GM20000 (cell line): ENCODE results near the gene CAMK2G.
"Not testable (repeated sequence)": the region's sequence is repeated elsewhere in the genome, so short reads cannot be mapped to it uniquely, and the experiment has no call there.

Source experiments
- DNase-seq: peaks from one replicate; pipeline ENCODE4 v3.0.0; 2012; ENCODE audit warnings: low spot score
- CTCF ChIP-seq: IDR thresholded peaks from 2 replicates; pipeline ENCODE4 v1.5.1; 2012; ENCODE audit warnings: mild to moderate bottlenecking, control low read depth; ENCODE audit errors: extremely low read depth, missing control alignments

The CAMK2G gene

GRCh38 chr10:73836427-73836980 is 37.9 kb downstream of the CAMK2G start:
- no peak for TF ChIP-seq CTCF
- no peak for DNase-seq

GRCh38 chr10:73829090-73829489 is 45.3 kb downstream of the CAMK2G start:
- DNase-seq = not testable (repeated sequence)

GRCh38 chr10:73828161-73828560 is 46.2 kb downstream of the CAMK2G start:
- no peak for TF ChIP-seq CTCF
- no peak for DNase-seq

GRCh38 chr10:73827346-73828089 is 46.8 kb downstream of the CAMK2G start:
- no peak for DNase-seq
- TF ChIP-seq CTCF = no peak

GRCh38 chr10:73824146-73824725 is 50.1 kb downstream of the CAMK2G start:
- TF ChIP-seq CTCF = no peak
- DNase-seq = no peak

GRCh38 chr10:73823391-73823790 is 51.0 kb downstream of the CAMK2G start:
- no peak for TF ChIP-seq CTCF
- no peak for DNase-seq

- DNase-seq = no peak
- no peak for TF ChIP-seq CTCF
Observed at GRCh38 chr10:73819513-73820093, 54.8 kb downstream of the CAMK2G start.
